ENCODE measurements around the gene NUCKS1.

DNA sequence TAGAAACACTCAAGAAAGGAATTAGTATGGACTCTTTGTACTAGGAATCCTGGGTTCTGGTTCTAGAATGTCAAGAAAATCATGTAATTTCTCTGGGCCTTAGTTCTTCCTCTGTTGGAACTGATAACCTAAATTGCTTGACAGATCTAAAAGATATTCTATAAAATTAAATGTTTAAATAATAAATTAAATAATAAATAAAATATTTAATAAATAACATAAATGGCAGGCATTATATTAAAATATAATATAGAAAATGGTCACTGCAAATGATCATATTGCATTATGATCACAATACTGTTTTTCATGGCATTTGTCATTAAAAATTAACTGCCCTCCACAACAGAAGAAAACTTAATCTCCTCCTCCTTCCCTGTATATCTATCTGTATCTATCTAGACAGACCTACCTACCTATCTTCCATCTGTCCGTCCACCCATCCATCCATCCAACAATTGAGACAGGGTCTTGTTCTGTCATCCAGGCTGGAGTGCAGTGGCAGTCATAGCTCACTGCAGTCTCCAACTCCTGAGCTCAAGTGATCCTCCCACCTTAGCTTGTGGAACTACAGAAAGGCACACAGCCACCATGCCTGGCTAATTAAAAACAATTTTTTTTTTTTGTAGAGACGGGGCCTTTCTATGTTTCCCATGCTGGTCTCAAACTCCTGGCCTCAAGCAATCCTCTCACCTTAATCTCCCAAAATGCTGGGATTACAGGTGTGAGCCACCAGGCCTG is 16.4 kb downstream of the NUCKS1 start:
- no peak for TF ChIP-seq EZH2 (IDR thresholded peaks at IDR 0.05)
- TF ChIP-seq, protein P1, sequence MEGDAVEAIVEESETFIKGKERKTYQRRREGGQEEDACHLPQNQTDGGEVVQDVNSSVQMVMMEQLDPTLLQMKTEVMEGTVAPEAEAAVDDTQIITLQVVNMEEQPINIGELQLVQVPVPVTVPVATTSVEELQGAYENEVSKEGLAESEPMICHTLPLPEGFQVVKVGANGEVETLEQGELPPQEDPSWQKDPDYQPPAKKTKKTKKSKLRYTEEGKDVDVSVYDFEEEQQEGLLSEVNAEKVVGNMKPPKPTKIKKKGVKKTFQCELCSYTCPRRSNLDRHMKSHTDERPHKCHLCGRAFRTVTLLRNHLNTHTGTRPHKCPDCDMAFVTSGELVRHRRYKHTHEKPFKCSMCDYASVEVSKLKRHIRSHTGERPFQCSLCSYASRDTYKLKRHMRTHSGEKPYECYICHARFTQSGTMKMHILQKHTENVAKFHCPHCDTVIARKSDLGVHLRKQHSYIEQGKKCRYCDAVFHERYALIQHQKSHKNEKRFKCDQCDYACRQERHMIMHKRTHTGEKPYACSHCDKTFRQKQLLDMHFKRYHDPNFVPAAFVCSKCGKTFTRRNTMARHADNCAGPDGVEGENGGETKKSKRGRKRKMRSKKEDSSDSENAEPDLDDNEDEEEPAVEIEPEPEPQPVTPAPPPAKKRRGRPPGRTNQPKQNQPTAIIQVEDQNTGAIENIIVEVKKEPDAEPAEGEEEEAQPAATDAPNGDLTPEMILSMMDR (IDR thresholded peaks at IDR 0.05 in 2 of 3, conservative IDR thresholded peaks at IDR 0.05 in 1 of 3; ENCODE audit: borderline replicate concordance in 1 of 3, insufficient read depth in 1 of 3, low read depth in 2 of 3, low read length in 2 of 3) = no peak
- TF ChIP-seq YY1 (IDR thresholded peaks at IDR 0.05; ENCODE audit: extremely low read depth, insufficient replicate concordance, low read depth, low read length) = no peak
- no peak for TF ChIP-seq POLR2A (IDR thresholded peaks at IDR 0.05; ENCODE audit: borderline replicate concordance, extremely low read depth, insufficient read depth, insufficient read length)
- TF ChIP-seq, protein P2, sequence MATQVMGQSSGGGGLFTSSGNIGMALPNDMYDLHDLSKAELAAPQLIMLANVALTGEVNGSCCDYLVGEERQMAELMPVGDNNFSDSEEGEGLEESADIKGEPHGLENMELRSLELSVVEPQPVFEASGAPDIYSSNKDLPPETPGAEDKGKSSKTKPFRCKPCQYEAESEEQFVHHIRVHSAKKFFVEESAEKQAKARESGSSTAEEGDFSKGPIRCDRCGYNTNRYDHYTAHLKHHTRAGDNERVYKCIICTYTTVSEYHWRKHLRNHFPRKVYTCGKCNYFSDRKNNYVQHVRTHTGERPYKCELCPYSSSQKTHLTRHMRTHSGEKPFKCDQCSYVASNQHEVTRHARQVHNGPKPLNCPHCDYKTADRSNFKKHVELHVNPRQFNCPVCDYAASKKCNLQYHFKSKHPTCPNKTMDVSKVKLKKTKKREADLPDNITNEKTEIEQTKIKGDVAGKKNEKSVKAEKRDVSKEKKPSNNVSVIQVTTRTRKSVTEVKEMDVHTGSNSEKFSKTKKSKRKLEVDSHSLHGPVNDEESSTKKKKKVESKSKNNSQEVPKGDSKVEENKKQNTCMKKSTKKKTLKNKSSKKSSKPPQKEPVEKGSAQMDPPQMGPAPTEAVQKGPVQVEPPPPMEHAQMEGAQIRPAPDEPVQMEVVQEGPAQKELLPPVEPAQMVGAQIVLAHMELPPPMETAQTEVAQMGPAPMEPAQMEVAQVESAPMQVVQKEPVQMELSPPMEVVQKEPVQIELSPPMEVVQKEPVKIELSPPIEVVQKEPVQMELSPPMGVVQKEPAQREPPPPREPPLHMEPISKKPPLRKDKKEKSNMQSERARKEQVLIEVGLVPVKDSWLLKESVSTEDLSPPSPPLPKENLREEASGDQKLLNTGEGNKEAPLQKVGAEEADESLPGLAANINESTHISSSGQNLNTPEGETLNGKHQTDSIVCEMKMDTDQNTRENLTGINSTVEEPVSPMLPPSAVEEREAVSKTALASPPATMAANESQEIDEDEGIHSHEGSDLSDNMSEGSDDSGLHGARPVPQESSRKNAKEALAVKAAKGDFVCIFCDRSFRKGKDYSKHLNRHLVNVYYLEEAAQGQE (IDR thresholded peaks at IDR 0.05; ENCODE audit: low read depth) = no peak
- no peak for TF ChIP-seq RAD21 (IDR thresholded peaks at IDR 0.05; ENCODE audit: low read depth)
- no peak for TF ChIP-seq JUND (IDR thresholded peaks at IDR 0.05)
- TF ChIP-seq, protein P3, sequence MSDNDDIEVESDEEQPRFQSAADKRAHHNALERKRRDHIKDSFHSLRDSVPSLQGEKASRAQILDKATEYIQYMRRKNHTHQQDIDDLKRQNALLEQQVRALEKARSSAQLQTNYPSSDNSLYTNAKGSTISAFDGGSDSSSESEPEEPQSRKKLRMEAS (IDR thresholded peaks at IDR 0.05) = no peak
- TF ChIP-seq, protein P4, sequence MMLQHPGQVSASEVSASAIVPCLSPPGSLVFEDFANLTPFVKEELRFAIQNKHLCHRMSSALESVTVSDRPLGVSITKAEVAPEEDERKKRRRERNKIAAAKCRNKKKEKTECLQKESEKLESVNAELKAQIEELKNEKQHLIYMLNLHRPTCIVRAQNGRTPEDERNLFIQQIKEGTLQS (IDR thresholded peaks at IDR 0.05) = no peak
- no peak for TF ChIP-seq POLR2AphosphoS5 (IDR thresholded peaks at IDR 0.05; ENCODE audit: low read depth, low read length)
- TF ChIP-seq EGR1 (IDR thresholded peaks at IDR 0.05; ENCODE audit: low read depth) = no peak
- TF ChIP-seq CBX3 (IDR thresholded peaks at IDR 0.05; ENCODE audit: low read depth) = no peak
- no peak for TF ChIP-seq SP1 (IDR thresholded peaks at IDR 0.05; ENCODE audit: low read depth)
- no peak for TF ChIP-seq SIN3A (IDR thresholded peaks at IDR 0.05; ENCODE audit: low read depth)
